DLD1 (cell line): ENCODE data around the gene MUTYH.
"Not testable (repeated sequence)": the region's sequence is repeated elsewhere in the genome, so short reads cannot be mapped to it uniquely, and the experiment has no call there.

Experiments
- in situ Hi-C: cut with HindIII; loops from 2 replicates; pipeline ENCODE4 v1.10.0; 2017; ENCODE audit warnings: low sequenced_read_pairs

Gene MUTYH

DNA sequence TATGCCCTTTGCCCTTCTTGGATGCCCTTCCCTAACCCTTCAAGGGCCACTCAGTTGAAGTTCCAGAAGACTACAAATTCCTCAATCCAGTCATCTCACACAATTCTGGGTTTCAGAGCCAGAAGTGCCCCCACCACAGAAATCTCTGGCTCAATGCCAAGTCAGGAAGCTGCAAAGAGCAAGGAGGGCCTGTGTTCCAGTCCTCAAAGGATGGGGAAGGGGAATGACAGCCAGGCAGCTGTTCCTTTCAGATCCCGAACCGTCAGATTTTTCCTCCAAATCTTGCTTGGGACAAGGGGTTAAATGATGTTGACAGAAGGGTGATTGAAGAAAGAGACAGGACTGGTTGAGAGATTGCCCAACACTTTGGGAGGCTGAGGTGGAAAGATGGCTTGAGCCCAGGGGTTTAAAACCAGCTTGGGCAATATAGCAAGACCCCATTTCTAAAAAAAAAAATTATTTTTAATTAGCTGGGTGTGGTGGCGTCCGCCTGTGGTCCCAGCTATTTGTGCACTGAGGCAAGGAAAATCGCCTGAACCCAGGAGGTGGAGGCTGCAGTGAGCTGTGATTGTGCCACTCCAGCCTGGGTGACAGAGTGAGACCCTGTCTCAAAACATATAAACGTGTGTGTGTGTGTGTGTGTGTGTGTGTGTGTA lies 14.3 kb downstream of the MUTYH start:
- in situ Hi-C loops, result no loop called here

DNA sequence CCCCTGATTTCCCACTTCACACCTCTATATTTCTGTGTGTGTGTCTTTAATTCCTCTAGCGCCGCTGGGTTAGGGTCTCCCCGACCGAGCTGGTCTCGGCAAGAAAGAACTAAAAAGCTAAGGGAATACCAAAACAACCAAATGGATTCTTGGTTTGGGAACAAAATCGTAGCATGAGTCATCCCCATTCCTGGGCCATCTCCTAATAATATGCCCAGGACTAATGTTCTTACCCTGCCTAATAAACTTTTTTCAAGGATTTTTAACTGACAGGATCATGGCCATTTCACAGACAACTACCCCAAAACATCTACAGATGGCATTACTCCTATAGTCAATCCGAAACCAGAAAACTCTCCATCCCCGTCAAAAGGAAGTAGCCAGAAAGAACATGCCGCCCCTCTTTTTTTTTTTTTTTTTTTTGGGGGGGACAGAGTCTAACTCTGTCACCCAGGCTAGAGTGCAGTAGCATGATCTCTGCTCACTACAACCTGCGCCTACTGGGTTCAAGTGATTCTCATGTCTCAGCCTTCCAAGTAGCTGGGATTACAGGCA lies 17.7 kb downstream of the MUTYH start:
- in situ Hi-C loops, result no loop called here

DNA sequence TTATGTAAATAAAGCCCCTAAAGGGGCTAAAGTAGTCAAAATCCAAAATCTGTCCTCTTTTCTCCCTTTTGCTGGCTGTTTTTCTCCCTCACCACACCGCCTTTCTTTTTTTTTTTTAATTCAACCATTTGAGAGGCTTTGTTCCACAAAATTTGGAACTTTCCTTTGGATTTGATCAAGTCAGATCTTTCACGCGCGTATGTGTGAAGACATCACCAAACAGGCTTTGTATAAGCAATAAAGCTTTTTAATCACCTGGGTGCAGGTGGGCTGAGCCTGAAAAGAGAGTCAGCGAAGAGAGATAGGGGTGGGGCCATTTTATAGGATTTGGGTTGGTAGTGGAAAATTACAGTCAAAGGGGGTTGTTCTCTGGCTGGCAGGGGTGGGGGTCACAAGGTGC lies 18.8 kb downstream of the MUTYH start:
- in situ Hi-C loops, result no loop called here

DNA sequence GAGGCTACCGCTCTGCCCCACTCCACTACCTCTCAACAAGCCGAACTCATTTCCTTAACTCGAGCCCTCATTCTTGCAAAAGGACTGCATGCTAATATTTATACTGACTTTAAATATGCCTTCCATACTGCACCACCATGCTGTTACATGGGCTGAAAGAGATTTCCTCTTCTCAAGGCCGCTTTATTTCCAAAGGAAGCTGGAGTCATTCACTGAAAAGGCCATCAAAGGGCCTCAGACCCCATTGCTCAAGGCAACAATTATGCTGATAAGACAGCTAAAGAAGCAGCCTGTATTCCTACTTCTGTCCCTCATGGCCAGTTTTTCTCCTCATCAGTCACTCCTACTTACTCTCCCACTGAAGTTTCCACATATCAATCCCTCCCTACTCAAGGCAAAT lies 20.5 kb downstream of the MUTYH start:
- in situ Hi-C loops, result no loop called here

DNA sequence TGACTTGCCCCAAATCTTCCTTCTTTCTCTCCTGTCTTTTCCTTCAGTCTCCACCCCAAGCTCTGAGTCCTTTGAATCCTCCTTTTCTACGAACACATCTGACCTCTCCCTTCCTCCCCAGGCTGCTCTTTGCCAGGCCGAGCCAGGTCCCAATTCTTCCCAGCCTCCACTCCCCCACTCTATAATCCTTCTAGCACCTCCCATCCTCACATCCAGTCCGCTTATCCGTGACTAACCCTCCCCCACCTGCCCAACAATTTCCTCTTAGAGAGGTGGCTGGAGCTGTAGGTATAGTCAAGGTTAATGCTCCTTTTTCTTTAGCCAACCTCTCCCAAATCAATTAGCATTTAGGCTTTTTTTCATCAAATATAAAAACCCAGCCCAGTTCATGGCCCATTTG lies 23.1 kb downstream of the MUTYH start:
- in situ Hi-C loops, result no loop called here

DNA sequence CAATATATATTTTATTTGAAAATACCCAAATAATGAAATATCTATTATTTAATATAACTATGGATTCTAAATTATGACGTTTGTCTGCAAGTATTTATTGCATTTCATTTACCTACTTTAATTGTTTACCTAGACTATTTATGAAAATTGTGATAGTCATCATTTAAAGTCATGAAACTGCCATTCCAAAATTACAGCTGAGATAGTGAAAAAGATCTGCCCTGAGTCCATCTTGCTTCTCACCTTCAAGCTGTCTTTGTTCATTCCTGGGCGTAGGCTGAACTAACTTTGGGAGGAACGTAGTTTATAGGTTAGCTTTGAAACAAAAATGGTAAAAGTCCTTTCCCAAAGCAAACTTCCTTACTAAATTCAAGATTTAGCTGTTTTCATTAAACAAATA lies 26.0 kb downstream of the MUTYH start:
- in situ Hi-C loops, result no loop called here

DNA sequence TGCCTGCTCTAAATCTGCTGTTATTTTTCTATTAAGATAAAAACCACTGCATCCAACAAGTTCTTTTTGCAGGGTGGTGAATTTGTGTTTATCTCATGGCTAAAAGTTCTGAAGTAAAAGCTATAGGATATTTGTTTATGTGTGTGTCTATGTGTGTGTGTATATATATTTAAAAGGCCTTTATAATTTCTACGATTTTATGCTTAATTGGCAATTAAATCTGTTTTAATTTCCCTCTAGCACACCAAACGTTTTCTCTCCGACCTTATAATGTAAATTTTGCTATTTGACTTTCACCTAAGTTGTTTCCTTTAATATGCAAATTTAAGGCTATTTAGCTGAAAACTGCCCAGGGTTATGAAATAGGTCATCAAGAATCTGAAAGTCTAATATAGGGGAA lies 33.3 kb downstream of the MUTYH start:
- in situ Hi-C loops, result no loop called here

DNA sequence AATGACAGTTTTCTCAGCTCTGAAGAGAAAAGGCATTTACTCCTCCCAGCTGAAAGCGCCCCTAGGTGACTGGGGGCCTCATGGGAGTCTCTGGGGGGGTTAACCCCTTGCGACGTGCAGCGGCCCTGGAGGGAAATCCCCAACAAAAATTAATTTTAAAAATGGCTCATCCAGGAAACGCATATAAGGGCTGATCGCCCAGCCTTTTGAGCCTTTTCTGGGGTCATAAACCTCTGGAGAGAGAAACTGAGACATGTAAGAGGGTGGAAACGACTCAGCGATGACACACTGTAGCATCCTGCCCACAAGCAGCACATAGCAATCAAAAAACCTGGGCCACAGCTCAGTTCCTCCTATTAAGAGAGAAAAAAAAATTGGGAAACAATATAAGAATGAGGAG lies 33.9 kb downstream of the MUTYH start:
- in situ Hi-C loops, result no loop called here

DNA sequence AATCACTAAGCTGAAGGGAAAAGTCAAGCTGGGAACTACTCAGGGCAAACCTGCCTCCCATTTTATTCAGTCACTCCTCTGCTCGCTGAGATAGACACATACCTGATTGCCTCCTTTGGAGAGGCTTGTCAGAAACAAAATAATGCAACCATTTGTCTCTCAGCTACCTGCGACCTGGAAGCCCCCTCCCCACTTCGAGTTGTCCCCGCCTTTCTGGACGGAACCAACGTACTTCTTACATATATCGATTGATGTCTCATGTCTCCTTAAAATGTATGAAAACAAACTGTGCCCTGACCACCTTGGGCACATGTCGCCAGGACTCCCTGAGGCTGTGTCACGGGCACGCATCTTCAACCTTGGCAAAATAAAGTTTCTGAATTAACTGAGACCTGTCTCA lies 35.0 kb downstream of the MUTYH start:
- in situ Hi-C loops, result no loop called here

DNA sequence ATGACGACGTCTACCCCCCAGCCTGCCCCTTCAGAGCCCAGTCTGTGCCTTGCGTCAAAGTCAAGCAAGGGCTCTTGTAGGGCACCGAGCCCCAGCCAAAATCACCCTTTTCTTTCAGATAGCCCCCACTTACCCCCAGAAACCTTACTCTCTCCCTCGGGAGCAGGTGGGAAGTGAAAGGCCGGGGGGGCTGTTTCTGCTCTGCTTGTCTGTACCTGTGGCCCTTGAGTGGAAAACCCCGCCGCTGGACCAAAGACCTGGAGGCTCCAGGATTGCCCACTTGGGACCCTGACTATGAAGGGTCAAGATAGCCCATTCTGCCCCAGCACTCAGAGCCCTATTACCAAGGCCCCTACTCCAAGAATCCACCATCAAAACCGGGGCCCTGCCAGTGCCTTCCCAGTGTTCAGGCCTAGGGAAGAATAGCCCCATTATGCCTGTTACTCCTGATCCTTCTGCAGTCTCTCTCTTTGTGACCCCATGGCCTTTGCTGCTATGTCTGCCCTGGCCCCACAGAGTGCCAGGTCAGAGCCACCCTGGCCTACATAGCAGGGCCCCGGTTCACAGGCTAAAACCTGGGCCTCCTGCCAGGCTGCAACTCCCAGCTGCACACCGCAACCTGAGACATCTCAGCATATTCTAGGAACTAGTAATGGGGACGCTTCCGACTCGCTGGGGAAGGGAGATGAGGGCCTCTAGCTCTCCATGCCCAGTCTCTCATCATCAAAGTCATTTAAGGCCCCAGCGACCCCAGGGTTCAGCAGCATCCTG lies 35.7 kb downstream of the MUTYH start:
- in situ Hi-C loops, result no loop called here

DNA sequence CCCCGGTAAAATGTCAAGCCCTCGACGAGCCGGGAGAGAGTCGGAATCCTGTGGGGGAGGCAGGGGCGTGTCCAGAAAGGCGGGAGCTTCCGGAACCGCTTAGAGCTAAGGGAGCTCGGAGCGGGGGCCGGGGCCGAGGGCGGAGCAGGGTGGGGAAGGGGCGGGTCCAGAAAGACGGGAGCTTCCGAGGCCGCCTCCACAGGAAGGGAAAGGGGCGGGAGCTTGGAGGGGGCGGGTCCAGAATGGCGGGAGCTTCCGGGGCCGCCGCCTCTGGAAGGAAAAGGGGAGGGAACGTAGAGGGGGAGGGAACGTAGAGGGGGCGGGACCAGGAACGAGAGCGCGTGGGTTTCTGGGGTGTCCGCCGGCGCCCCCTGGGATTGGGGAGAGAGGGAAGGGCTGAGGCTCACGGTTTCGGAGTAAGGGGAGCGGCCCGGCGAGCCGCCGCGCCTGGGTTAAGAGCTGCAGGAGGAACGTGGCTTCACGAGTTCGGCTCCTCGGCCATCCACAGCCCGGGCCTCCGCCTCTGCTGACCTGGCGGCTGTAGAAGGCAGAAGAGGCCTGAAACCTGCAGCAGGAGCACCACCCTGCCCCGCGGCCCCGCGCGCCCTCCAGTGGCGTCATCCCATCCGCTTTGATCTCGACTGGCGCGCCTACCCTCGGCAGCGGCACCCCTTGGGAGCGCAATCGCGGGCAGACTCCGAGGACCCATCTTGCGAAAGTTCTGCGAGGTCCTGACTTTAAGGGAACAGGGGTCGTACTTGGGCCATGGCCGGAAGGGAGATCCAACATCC lies 36.5 kb downstream of the MUTYH start:
- in situ Hi-C loops, result no loop called here

DNA sequence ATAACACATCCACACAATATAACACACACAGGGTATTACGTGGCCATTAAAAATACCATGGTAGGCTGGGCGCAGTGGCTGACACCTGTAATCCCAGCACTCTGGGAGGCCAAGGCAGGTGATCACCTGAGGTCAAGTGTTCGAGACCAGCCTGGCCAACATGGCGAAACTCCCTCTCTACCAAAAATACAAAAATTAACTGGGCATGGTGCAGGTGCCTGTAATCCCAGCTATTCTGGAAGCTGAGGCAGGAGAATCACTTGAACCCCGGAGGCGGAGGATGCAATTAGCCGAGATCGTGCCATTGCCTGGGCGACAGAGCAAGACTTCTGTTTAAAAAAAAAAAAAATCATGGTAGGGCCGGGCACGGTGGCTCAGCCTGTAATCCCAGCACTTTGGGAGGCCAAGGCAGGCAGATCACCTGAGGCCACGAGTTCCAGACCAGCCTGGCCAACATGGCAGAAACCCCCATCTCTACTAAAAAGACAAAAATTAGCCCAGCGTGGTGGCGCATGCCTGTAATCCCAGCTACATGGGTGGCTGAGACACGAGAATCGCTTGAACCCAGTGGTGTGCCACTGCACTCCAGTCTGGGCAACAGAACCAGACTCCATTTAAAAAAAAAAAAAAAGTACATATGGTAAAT lies 37.6 kb downstream of the MUTYH start:
- in situ Hi-C loops, result no loop called here

DNA sequence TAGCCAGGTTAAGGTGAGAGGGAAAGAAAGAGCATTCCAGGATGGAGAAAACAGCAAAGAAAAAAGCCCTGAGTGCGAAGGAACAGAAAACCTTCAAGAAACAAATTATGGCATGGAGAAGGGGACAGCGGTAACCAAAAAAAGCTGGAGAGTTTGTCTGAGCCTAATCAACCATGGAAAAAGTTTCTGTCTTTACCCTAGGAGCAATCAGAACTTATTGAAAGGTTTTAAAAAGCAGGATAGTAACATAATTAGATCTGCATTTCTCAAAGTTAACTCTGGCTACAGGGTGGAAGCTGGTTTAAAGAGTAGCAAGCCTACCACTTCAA lies 39.6 kb downstream of the MUTYH start:
- in situ Hi-C loops, result no loop called here

DNA sequence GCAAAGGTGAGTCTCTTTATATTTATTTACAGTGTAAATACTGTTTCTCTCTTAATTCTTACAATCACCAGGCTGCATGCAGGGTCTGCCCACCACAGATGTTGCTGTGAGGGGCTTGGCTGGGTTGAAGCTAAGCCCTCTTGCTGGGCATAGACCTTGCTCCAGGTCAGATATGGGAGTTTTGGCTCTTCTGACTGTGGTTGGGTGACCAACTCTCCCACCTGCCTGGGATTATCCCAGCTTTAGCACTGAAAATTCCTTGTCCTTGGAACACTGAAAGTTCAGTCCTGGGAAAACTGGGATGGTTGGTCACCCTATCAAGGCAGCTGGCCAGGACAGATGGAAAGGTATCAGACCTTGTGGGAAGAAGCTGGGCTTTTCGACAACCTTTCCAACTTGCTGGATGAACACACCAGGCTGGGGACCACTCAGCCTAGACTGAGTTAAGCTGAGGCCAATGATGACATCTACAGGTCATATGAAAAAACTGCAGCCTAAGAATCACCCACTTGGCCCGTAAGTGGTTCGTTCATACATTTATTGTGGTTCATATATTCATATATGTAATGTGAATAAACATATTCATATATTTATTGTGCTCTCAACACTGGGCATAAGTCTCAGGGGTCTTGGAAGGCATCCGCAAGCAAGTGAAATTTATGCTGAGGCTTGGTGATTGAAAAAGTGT lies 40.1 kb downstream of the MUTYH start:
- in situ Hi-C loops, result no loop called here

DNA sequence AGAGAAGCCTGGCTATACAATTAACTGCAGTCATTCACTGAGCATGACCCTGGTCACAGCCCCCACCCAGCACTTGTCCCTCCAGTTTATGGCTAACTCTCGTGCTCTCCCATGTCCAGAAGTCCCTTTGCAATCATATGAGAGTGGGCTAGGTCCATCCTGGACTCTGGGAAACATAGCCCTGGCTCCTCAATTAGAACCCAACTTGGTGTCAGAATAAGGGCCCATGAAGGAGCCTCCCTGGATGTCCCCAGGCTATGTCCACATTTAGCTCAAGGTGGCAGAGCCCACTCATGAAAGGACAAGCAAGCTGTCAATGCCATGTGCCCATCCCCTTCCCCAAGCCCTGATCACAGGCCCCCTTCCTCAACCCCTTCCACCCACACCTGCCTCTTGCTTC lies 40.9 kb downstream of the MUTYH start:
- in situ Hi-C loops, result no loop called here

DNA sequence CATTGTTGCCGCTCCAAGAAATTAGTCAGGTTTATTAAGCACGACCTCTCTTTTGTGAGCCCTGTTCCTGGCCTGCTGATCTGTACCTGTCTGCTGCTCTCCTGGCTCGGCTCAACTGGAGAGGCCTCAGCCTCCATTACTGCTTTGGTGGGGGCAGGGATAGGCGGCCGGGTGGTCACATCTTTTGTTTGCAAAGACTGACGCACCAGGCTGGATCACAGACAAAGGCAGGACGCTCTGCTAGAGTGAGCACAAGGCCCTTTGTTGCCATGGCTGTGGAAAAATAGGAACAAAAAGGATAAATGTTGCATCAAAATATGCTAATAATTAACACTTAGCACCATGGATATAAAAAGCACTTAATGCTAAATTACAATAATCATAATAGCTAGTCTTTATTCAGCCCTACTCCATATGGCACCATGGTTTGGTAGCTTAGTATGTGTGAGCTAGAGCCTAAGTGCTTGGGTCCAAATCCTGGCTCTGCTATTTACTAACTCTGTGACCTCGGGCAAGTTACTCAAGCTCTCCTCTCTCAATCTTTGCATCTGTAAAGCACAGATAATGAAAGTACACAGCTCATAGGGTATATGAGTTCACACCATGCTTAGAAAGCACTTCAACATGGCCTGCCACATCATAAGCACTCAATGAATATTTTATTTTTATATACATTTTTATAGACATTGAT lies 42.4 kb downstream of the MUTYH start:
- in situ Hi-C loops, result no loop called here

DNA sequence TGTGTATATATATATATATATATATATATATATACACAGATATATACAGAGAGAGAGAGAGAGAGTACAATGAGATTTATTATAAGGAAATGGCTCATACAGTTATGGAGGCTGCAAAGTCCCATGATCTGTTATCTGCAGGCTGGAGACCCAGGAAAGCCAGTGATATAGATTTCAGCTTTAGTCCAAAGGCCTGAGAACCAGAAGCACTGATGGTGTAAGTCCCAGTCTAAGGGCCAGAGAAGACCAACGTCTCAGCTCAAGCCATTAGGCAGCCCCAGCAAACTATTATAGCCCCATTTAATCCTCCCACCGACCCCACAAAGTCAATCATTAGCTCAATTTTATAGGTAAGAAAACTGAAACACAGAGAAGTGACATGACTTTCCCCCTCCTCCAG lies 48.5 kb downstream of the MUTYH start:
- in situ Hi-C loops, result no loop called here

DNA sequence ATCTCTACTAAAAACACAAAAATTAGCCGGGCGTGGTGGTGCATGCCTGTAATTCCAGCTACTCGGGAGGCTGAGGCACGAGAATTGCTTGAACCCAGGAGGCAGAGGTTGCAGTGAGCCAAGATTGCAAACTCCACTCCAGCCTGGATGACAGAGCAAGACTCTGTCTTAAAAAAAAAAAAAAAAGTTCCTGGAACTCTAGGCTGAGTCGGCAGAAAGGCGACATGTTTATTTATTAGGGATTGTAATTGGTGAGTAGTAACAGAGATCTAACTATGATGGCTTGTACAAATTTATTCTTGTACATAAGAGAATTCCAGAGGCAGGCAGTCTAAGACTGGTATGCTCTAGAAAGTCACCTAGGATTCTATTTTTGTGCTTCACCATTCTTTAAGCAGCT lies 49.2 kb downstream of the MUTYH start:
- in situ Hi-C loops, result not testable (repeated sequence)

DNA sequence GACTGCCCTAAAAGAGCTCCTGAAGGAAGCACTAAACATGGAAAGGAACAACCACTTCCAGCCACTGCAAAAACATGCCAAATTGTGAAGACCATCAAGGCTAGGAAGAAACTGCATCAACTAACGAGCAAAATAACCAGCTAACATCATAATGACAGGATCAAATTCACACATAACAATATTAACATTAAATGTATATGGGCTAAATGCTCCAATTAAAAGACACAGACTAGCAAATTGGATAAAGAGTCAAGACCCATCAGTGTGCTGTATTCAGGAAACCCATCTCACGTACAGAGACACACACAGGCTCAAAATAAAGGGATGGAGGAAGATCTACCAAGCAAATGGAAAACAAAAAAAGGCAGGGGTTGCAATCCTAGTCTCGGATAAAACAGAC lies 53.7 kb downstream of the MUTYH start:
- in situ Hi-C loops, result not testable (repeated sequence)

DNA sequence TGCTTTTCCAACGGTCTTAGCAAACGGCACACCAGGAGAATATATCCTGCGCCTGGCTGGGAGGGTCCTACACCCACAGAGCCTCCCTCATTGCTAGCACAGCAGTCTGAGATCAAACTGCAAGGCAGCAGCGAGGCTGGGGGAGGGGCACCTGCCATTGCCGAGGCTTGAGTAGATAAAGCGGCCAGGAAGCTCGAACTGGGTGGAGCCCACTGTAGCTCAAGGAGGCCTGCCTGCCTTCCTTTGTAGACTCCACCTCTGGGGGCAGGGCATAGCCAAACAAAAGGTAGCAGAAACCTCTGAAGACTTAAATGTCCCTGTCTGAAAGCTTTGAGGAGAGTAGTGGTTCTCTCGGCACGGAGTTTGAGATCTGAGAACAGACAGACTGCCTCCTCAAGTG lies 55.4 kb downstream of the MUTYH start:
- in situ Hi-C loops, result not testable (repeated sequence)
